ENCODE measurements around the gene UNC45A. TPM values are rescaled to one million over a fixed set of nuclear protein-coding genes. Genes with fewer than 3 reads are reported as not detected.

UNC45A gene
- polyA plus RNA-seq, 1 experiment = 63.3 TPM

- DNase-seq (ENCODE audit: low read depth, low spot score) = no peak
- Histone ChIP-seq H3K27ac (ENCODE audit: low read depth, low read length) (no peak overlapping the region), H3K27me3 (ENCODE audit: control insufficient read depth, insufficient read depth, low read length) (no peaks in the 10 kb centered on the region), H3K4me3 (ENCODE audit: low read depth, low read length) (peak overlapping the region; percentile 66), H3K9me3 (ENCODE audit: control insufficient read depth, insufficient read depth, low read length) (peaks cover 3% of the 10 kb centered on the region; the same call in 1 of the 2 replicates)
- CTCF ChIA-PET = interaction anchor here (1.1 to 8.7 kb wide), 15 partner anchors 9 to 318 kb away, joined by 3 to 157 read pairs (median 27); partner anchors contain the start of genes HDDC3 and UNC45A
- TF ChIP-seq CTCF (IDR thresholded peaks at IDR 0.05; ENCODE audit: low read depth, low read length) = no peak
- POLR2A ChIA-PET = no interaction called here
Measured at GRCh38 chr15:90957791-90958190, 22.7 kb downstream of the UNC45A start.

- ChIA-PET POLR2A (no interaction called here), CTCF (interaction anchor here (0.7 to 8.7 kb wide), 8 partner anchors 13 to 314 kb away, joined by 3 to 157 read pairs (median 34); partner anchors contain the start of genes HDDC3 and UNC45A)
- no peak for TF ChIP-seq CTCF (IDR thresholded peaks at IDR 0.05; ENCODE audit: low read depth, low read length)
- Histone ChIP-seq H3K4me3 (ENCODE audit: low read depth, low read length) (no peak overlapping the region), H3K27ac (ENCODE audit: low read depth, low read length) (no peak overlapping the region), H3K27me3 (ENCODE audit: control insufficient read depth, insufficient read depth, low read length) (no peaks in the 10 kb centered on the region), H3K9me3 (ENCODE audit: control insufficient read depth, insufficient read depth, low read length) (peaks cover 3% of the 10 kb centered on the region; the same call in 1 of the 2 replicates)
- DNase-seq (ENCODE audit: low read depth, low spot score) = no peak
Measured at GRCh38 chr15:90959028-90959595, 24.0 kb downstream of the UNC45A start.

- H3K4me3 ChIP-seq (ENCODE audit: low read depth, low read length) = no peak overlapping the region
- no peak for TF ChIP-seq CTCF (IDR thresholded peaks at IDR 0.05; ENCODE audit: low read depth, low read length)
- no peaks in the 10 kb centered on the region for H3K27me3 ChIP-seq (ENCODE audit: control insufficient read depth, insufficient read depth, low read length)
- peaks cover 1% of the 10 kb centered on the region; the same call in 1 of the 2 replicates for H3K9me3 ChIP-seq (ENCODE audit: control insufficient read depth, insufficient read depth, low read length)
- no peak for DNase-seq (ENCODE audit: low read depth, low spot score)
- H3K27ac ChIP-seq (ENCODE audit: low read depth, low read length) = no peak overlapping the region
- CTCF ChIA-PET = interaction anchor here (0.7 to 8.7 kb wide), 4 partner anchors 26 to 340 kb away, joined by 3 to 157 read pairs (median 34); partner anchors contain the start of genes HDDC3 and UNC45A
- POLR2A ChIA-PET = no interaction called here
Measured at GRCh38 chr15:90959894-90960293, 24.8 kb downstream of the UNC45A start.

GRCh38 chr15:90960298-90961091 is 25.4 kb downstream of the UNC45A start:
- ChIA-PET CTCF (interaction anchor here (0.7 to 8.7 kb wide), 4 partner anchors 26 to 341 kb away, joined by 3 to 157 read pairs (median 34); partner anchors contain the start of genes HDDC3 and UNC45A), POLR2A (no interaction called here)
- DNase-seq (ENCODE audit: low read depth, low spot score) = no peak
- TF ChIP-seq CTCF (IDR thresholded peaks at IDR 0.05; ENCODE audit: low read depth, low read length) = no peak
- no peaks in the 10 kb centered on the region for H3K9me3 ChIP-seq (ENCODE audit: control insufficient read depth, insufficient read depth, low read length)
- H3K27me3 ChIP-seq (ENCODE audit: control insufficient read depth, insufficient read depth, low read length) = no peaks in the 10 kb centered on the region
- no peak overlapping the region for H3K4me3 ChIP-seq (ENCODE audit: low read depth, low read length)
- H3K27ac ChIP-seq (ENCODE audit: low read depth, low read length) = no peak overlapping the region

GRCh38 chr15:90962021-90962420 is 26.9 kb downstream of the UNC45A start:
- TF ChIP-seq CTCF (IDR thresholded peaks at IDR 0.05; ENCODE audit: low read depth, low read length) = no peak
- ChIA-PET POLR2A (no interaction called here), CTCF (interaction anchor here (0.8 to 8.7 kb wide), 2 partner anchors 27 to 87 kb away, joined by 3 to 157 read pairs; partner anchors contain the start of gene UNC45A)
- DNase-seq (ENCODE audit: low read depth, low spot score) = no peak
- H3K27me3 ChIP-seq (ENCODE audit: control insufficient read depth, insufficient read depth, low read length) = no peaks in the 10 kb centered on the region
- H3K27ac ChIP-seq (ENCODE audit: low read depth, low read length) = no peak overlapping the region
- H3K9me3 ChIP-seq (ENCODE audit: control insufficient read depth, insufficient read depth, low read length) = no peaks in the 10 kb centered on the region
- no peak overlapping the region for H3K4me3 ChIP-seq (ENCODE audit: low read depth, low read length)
